GM21825 (cell line): Measurements from ENCODE around the gene MRPS34.
"Not testable (repeated sequence)": the region's sequence is repeated elsewhere in the genome, so short reads cannot be mapped to it uniquely, and the experiment has no call there.

Experiments used
- ATAC-seq: cut with Tn5 transposase; IDR thresholded peaks from one replicate; pipeline ENCODE4 v1.9.1; 2021; ENCODE audit warnings: mild to moderate bottlenecking, moderate library complexity; ENCODE audit not compliant: unreplicated experiment

Gene MRPS34

GRCh38 chr16:1757714-1758461, 15.0 kb downstream of the MRPS34 start:
- ATAC-seq = no peak

- no peak for ATAC-seq
These were observed 18.7 kb downstream of the MRPS34 start for GRCh38 chr16:1754204-1754603.

DNA sequence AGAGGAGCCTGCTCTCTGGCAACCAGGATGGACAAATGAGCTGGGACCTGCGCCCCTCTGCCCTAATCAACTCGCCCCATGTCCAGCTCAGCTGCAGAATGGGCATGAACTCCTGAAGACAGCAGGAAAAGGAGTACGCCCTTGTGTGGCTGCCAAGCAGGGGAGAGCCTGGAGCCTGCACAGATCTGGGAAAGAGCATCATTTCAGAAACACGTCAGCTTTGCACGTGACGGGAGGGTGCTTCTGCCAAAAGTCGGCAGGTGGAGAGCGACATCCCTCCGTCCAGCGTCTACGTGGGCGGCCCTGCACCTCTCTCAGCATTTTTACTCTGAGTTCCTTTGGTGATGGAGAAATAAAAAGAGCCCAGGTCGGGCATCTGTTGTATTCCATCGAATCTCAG, 20.1 kb downstream of the MRPS34 start:
- ATAC-seq = no peak

DNA sequence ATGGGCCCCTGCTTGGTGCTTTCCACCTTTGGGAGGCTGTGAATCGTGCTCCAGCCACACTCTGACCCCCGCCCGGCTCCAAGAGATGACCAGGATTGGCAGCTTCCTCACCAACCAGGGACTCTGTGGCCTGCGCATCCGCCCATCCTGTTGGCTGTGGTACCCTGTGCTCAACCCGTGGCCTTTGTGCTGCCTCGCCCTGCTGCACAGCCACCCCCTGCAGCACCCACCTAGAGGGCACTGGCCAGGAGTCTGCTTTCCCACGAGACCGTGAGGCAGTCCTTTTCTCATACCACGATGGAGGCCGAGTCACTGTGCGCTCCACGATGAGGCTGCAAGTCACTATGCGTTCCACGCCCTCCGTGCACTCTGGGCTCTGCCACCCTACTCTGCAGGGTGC, 21.0 kb downstream of the MRPS34 start:
- ATAC-seq = no peak

- no peak for ATAC-seq
These were observed 23.5 kb downstream of the MRPS34 start for GRCh38 chr16:1749152-1750117.

- no peak for ATAC-seq
These were observed 25.0 kb downstream of the MRPS34 start for GRCh38 chr16:1747934-1748333.

DNA sequence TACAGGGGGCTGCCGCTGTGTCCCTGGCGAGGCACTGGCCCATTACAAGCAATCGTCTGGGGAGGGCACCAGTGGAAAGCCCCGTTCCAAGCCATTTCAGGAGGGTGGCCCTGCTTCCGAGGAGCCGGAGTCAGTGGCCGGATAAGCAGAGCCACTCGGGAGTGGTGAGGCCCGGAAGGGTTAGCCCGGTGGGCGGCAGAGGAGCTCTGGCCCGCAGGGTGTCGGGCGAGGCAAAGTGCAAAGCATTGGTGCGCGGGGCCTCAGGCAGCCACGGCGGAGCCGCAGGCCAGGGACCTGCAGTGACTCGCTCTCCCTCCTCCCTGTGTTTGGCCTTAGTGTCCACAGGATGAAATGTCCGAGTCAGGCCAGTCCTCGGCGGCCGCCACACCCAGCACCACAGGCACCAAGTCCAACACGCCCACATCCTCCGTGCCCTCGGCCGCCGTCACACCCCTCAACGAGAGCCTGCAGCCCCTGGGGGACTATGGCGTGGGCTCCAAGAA, 26.2 kb downstream of the MRPS34 start:
- ATAC-seq = no peak

- no peak for ATAC-seq
These were observed 26.8 kb downstream of the MRPS34 start for GRCh38 chr16:1745900-1746692.

- no peak for ATAC-seq
These were observed 27.6 kb downstream of the MRPS34 start for GRCh38 chr16:1745181-1745899.

- no peak for ATAC-seq
These were observed 28.5 kb downstream of the MRPS34 start for GRCh38 chr16:1744338-1744840.

DNA sequence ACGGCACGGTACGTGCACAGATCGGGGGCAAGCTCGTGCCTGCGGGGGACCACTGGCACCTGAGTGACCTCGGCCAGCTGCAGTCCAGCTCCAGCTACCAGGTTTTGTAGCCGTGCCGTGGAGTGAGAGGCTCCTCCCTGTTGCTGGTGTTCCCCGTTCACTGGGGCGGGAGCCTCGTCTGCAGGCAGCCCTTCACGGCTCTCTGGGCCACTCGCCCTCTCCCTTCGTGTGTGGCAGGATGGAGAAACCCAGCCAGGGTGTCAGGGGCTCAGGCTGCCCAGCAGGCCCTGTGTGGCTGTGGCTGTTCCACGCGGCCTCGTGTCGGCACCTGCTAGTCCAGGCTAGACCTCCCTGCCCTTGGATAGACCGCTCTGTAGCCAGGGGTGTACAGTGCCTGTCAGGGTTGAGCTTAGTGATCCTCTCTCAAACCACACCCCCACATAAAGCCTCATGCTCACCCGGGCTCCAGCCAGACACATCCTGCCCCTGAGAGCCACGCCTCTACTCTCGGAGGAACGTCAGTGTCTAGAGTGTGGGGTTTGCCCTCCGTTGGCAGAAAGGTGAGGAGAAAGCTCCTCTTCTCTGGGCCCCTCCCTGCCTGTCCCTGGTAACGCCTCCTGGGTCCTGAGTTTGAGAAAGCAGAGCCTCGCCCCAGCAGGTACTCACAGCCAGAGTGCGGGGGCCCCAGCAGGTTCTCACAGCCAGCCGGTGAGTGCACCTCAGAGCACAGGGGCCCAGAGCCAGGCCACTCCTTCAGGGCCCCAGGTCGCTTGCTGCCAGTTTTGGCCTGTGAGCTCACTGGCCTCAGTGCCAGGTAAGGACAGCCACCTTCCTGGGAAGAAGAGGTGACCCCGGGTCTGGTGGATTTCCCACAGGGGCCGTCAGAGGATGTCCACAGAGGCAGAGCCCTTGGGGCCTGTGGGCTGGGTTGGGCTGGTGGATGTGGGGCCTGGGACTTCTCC, 29.3 kb downstream of the MRPS34 start:
- no peak for ATAC-seq

- no peak for ATAC-seq
These were observed 31.3 kb downstream of the MRPS34 start for GRCh38 chr16:1741553-1742165.

DNA sequence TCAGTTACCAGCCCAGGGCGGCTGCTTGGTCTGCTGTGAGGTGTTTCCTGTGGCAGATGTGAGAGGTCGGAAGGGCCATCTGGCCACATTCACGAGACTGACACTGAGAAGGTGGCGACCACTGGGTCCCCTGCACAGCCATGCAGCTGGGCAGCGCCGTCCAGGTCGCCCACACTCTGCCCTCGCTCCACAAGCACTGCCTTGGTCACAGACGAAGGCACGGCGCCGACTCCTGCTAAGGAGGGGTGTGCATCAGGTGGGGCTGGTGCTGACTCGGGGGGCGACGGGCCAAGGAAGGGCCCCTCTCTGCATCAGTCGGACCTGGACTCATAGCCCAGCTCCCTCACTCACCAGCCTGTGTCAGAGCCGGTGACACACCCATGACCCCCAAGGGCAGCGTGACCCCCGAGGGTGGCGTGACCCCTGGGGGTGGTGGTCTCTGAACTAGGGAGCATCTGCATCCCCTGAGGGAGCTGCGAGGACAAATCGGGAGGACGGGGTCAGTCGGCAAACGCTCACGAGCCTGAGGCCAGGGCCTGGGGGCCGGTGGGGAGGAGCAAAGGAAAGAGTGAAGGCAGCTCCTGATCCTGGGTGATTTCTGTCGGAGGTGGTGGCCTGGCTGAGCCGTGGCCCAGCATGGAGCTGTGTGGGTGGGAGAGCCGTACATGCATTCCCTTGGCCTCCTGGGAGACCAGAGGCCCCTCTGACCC, 32.0 kb downstream of the MRPS34 start:
- ATAC-seq = no peak

- ATAC-seq = no peak
These were observed 32.7 kb downstream of the MRPS34 start for GRCh38 chr16:1740234-1740633.

- ATAC-seq = no peak
These were observed 38.1 kb downstream of the MRPS34 start for GRCh38 chr16:1734816-1735215.

- no peak for ATAC-seq
These were observed 38.8 kb downstream of the MRPS34 start for GRCh38 chr16:1734123-1734522.

DNA sequence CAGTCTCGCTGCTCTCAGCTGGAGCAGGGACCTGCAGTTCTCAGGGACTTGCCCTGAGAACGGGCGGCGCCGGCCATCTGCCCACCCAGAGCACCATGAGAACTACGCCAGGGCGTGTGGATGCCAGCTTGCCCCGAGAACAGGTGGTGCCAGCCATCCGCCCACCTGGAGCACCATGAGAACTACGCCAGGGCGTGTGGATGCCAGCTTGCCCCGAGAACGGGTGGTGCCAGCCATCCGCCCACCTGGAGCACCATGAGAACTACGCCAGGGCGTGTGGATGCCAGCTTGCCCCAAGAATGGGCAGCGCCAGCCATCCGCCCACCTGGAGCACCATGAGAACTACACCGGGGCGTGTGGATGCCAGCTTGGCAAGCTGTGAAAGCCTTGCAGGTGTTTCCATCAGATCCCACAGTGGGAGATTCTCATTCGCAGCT, 40.4 kb downstream of the MRPS34 start:
- ATAC-seq = not testable (repeated sequence)

- no peak for ATAC-seq
These were observed 40.9 kb downstream of the MRPS34 start for GRCh38 chr16:1732071-1732470.
